IMR-90 (cell line): ENCODE data around the gene ACOT4. TPM values are rescaled to one million over a fixed set of nuclear protein-coding genes. Genes with fewer than 3 reads are reported as not detected.
A peak's percentile ranks its signal among the peaks of the same experiment; 100 is the strongest.

Experiments used
- ATAC-seq: fragments of 200-7000 bp; cut with Tn5 transposase; 2 replicates; pipeline ENCODE4 v1.9.1; 2020; ENCODE audit warnings: low read depth, mild to moderate bottlenecking, moderate library complexity
- BruUV-seq: library from RNA; stranded (reverse); fragments of 400-500 nt; replicated peaks from 2 replicates; lab custom pipeline; 2021; lab: Mats Ljungman, UMichigan
- CTCF ChIA-PET: fragments of 300-600 bp; formaldehyde crosslinking; extraction: SDS; loops from one replicate; lab custom pipeline; 2021; ENCODE audit warnings: antibody characterized with exemption; lab: Yijun Ruan, JAX
- POLR2A ChIA-PET: fragments of 300-600 bp; sonication (Branson Sonifier 250); formaldehyde crosslinking; loops from one replicate; lab custom pipeline; 2022; ENCODE audit warnings: antibody characterized with exemption; ENCODE audit not compliant: unreplicated experiment; lab: Charles Lee
- DNase-seq: peaks from one replicate; pipeline ENCODE4 v3.0.0; 2013
- H2AFZ ChIP-seq: replicated peaks from 2 replicates; pipeline ENCODE3; 2013; ENCODE audit warnings: low read length, mild to moderate bottlenecking; ENCODE audit not compliant: poor library complexity
- H2AK5ac ChIP-seq: 2 replicates; pipeline ENCODE4 v1.6.1; 2013; ENCODE audit warnings: low read depth, low read length, inconsistent platforms
- H2AK9ac ChIP-seq: replicated peaks from 2 replicates; pipeline ENCODE3; 2013; ENCODE audit warnings: mild to moderate bottlenecking, low read depth, low read length, moderate library complexity; ENCODE audit not compliant: poor library complexity
- H2BK120ac ChIP-seq: 2 replicates; pipeline ENCODE4 v1.6.1; 2013; ENCODE audit warnings: low read depth, low read length, inconsistent platforms
- H2BK15ac ChIP-seq: 3 replicates; pipeline ENCODE4 v1.6.1; 2013; ENCODE audit warnings: low read depth, low read length, inconsistent platforms
- H2BK20ac ChIP-seq: 2 replicates; pipeline ENCODE4 v1.6.1; 2013; ENCODE audit warnings: low read depth, mild to moderate bottlenecking, inconsistent platforms, low read length, moderate library complexity
- H2BK5ac ChIP-seq: 2 replicates; pipeline ENCODE4 v1.6.1; 2013; ENCODE audit warnings: mild to moderate bottlenecking, low read depth, low read length, inconsistent platforms; ENCODE audit not compliant: poor library complexity, severe bottlenecking
- H3K14ac ChIP-seq: replicated peaks from 2 replicates; pipeline ENCODE4 v1.6.1; 2013; ENCODE audit warnings: low read depth, low read length, inconsistent platforms
- H3K18ac ChIP-seq: 2 replicates; pipeline ENCODE4 v1.6.1; 2013; ENCODE audit warnings: low read depth, low read length, control low read depth
- H3K23ac ChIP-seq: 2 replicates; pipeline ENCODE4 v1.6.1; 2013; ENCODE audit warnings: low read depth, low read length, inconsistent platforms
- H3K27ac ChIP-seq: 2 replicates; pipeline ENCODE4 v1.5.1; 2013; ENCODE audit warnings: mild to moderate bottlenecking, control low read depth, low read length; ENCODE audit not compliant: insufficient read depth
- H3K27me3 ChIP-seq: 2 replicates; pipeline ENCODE4 v1.6.1; 2013; ENCODE audit warnings: low read length; ENCODE audit not compliant: control insufficient read depth, insufficient read depth
- H3K36me3 ChIP-seq: 2 replicates; pipeline ENCODE4 v1.6.1; 2013; ENCODE audit warnings: low read length, mixed read lengths; ENCODE audit not compliant: control insufficient read depth, insufficient read depth
- H3K4ac ChIP-seq: 2 replicates; pipeline ENCODE4 v1.6.1; 2013; ENCODE audit warnings: low read depth, low read length, inconsistent platforms
- H3K4me1 ChIP-seq: 2 replicates; pipeline ENCODE4 v1.6.1; 2013; ENCODE audit warnings: low read length, mixed read lengths; ENCODE audit not compliant: control insufficient read depth, insufficient read depth
- H3K4me2 ChIP-seq: 2 replicates; pipeline ENCODE4 v1.6.1; 2013; ENCODE audit warnings: low read depth, mild to moderate bottlenecking, control low read depth, low read length, moderate library complexity
- H3K4me3 ChIP-seq: 2 replicates; pipeline ENCODE4 v1.5.1; 2013; ENCODE audit warnings: low read depth, mild to moderate bottlenecking, control low read depth, low read length, moderate library complexity; ENCODE audit not compliant: insufficient read depth
- H3K56ac ChIP-seq: 2 replicates; pipeline ENCODE4 v1.6.1; 2013; ENCODE audit warnings: low read length, inconsistent platforms; ENCODE audit not compliant: insufficient read depth; ENCODE audit errors: extremely low read depth
- H3K79me1 ChIP-seq, 2 experiments: 2 replicates each; pipeline ENCODE4 v1.6.1; 2013; ENCODE audit warnings: low read length in 2 of 2, inconsistent platforms in 1 of 2, low read depth in 1 of 2
- H3K9ac ChIP-seq: 2 replicates; pipeline ENCODE4 v1.6.1; 2013; ENCODE audit warnings: low read depth, low read length, control low read depth
- H3K9me1 ChIP-seq: 2 replicates; pipeline ENCODE4 v1.6.1; 2013; ENCODE audit warnings: low read length, inconsistent platforms; ENCODE audit not compliant: insufficient read depth
- H3K9me3 ChIP-seq: 2 replicates; pipeline ENCODE4 v1.6.1; 2013; ENCODE audit warnings: low read length; ENCODE audit not compliant: control insufficient read depth, insufficient read depth
- H4K20me1 ChIP-seq: 2 replicates; pipeline ENCODE4 v1.6.1; 2013; ENCODE audit warnings: low read length, inconsistent platforms; ENCODE audit not compliant: insufficient read depth
- H4K5ac ChIP-seq: 2 replicates; pipeline ENCODE4 v1.6.1; 2013; ENCODE audit warnings: mild to moderate bottlenecking, low read depth, low read length, control low read depth
- H4K8ac ChIP-seq, 2 experiments: 2 replicates each; pipeline ENCODE4 v1.6.1; 2013; ENCODE audit warnings: low read depth in 2 of 2, low read length in 2 of 2, control low read depth in 1 of 2, inconsistent platforms in 1 of 2
- H4K91ac ChIP-seq: 2 replicates; pipeline ENCODE4 v1.6.1; 2013; ENCODE audit warnings: low read depth, low read length, inconsistent platforms; ENCODE audit not compliant: insufficient read depth
- BHLHE40 ChIP-seq: fragments of 150-350 bp; IDR thresholded peaks from 2 replicates; pipeline ENCODE4 v1.6.1; 2016; ENCODE audit warnings: mild to moderate bottlenecking, low read depth, low read length
- FOS ChIP-seq: fragments of 150-350 bp; IDR thresholded peaks from 2 replicates; pipeline ENCODE4 v1.6.1; 2016; ENCODE audit warnings: low read depth, low read length
- MAFK ChIP-seq: IDR thresholded peaks from 2 replicates; pipeline ENCODE4 v1.6.1; 2012; ENCODE audit warnings: low read depth, low read length, improper control_type of control experiment
- MAZ ChIP-seq: IDR thresholded peaks from 2 replicates; pipeline ENCODE4 v1.6.1; 2012; ENCODE audit warnings: low read depth, mild to moderate bottlenecking, low read length, improper control_type of control experiment, moderate library complexity, borderline replicate concordance
- MXI1 ChIP-seq: IDR thresholded peaks from 2 replicates; pipeline ENCODE4 v1.6.1; 2012; ENCODE audit warnings: low read depth, mild to moderate bottlenecking, low read length, moderate library complexity, borderline replicate concordance
- RAD21 ChIP-seq: IDR thresholded peaks from 2 replicates; pipeline ENCODE4 v1.6.1; 2012; ENCODE audit warnings: low read length, improper control_type of control experiment
- WGBS, 2 experiments: methylation state at CpG; one replicate each; pipeline versions ENCODE4 v1.1.5 to v1.1.7; 2013; ENCODE audit warnings: missing lambda C conversion rate in 2 of 2; ENCODE audit not compliant: insufficient read length in 1 of 2; ENCODE audit errors: extremely low coverage in 2 of 2; 5-methylcytosine and 5-hydroxymethylcytosine counted together
- dilution Hi-C: fragments of 300-500 bp; cut with HindIII; formaldehyde crosslinking; loops from one replicate; pipeline ENCODE4 v1.14.3; 2018; ENCODE audit warnings: low sequenced_read_pairs; ENCODE audit not compliant: unreplicated experiment
- in situ Hi-C: fragments of 300-500 bp; cut with MboI; formaldehyde crosslinking; loops from 3 replicates; pipeline ENCODE4 v1.14.3; 2019; ENCODE audit warnings: low sequenced_read_pairs, inconsistent platforms, mixed read lengths
- intact Hi-C: fragments of 100-400 bp; cut with micrococcal nuclease; formaldehyde crosslinking; loops from 2 replicates; pipeline ENCODE4 v1.10.0; 2022
- polyA plus RNA-seq, 3 experiments: library from polyadenylated mRNA; depleted of rRNA; stranded (reverse); fragments of >200 nt; gene quantifications; 2 replicates each; pipeline ENCODE4 v1.2.3, GENCODE V29; 2012; ENCODE audit warnings: low replicate concordance in 1 of 3
- total RNA-seq: library from RNA; depleted of rRNA; stranded (reverse); fragments of >200 nt; gene quantifications from 2 replicates; pipeline ENCODE4 v1.2.3, GENCODE V29; 2012
- TF ChIP-seq, protein P1 (sequence below): conservative IDR thresholded peaks from 2 replicates; pipeline ENCODE4 v1.5.1; 2012; ENCODE audit warnings: mild to moderate bottlenecking, low read depth, low read length, improper control_type of control experiment
- TF ChIP-seq, protein P2 (sequence below): fragments of 150-350 bp; IDR thresholded peaks from 2 replicates; pipeline ENCODE4 v1.6.1; 2017; ENCODE audit warnings: mild to moderate bottlenecking, antibody characterized with exemption, low read length, low read depth

Gene ACOT4
- total and polyA plus RNA-seq, 2 of the 4 experiments (the other 2 are of a cell fraction): 0.22 to 0.54 TPM

DNA sequence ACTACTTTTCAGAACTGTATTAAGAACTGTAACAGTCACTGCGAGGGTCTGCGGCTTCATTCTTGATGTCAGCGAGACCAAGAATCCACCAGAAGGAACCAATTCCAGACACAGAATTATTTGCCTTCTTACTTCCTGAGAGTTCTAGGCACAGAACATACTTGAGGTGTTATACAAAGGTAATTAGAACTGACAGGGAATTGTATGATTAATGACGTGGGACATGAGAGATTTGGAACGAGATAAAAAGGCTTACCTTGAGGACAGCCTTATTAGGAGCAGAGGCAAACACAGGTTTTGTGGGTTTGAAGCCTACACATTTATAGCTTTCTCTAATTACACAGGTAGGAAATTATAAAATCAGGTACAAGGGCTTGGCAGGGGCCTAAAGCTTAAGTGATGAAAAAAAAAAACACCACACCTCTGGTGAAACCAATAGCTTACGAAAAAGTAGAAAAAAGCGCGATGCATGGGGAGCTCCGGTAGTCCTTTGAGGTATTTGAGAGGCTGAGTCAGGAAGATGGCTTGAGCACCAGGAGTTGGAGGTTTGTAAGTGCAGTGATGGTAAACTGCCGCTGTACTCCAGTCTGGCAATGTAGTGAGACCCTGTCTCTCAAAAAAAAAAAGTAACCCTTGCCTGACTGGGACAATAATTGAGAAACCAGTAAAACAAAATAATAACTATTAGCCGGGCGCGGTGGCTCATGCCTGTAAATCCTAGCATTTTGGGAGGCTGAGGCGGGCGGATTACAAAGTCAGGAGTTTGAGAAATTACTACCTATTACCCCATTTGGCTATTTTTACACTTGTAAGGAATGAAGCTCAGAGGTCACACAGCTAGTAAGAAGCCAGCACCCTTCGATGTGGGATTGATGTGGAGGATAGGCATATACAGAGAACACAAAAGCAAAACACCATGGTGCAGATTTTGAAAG is 23.5 kb upstream of the ACOT4 start:
- Histone ChIP-seq H3K23ac (peak overlapping the region; percentile 20; the same call in 1 of the 2 replicates), H4K20me1 (peaks cover 4% of the 10 kb centered on the region; the same call in 1 of the 2 replicates), H4K5ac (peak overlapping the region; percentile 95), H3K36me3 (no peaks in the 10 kb centered on the region; the same call in 1 of the 2 replicates), H4K8ac (peak overlapping the region; percentile 87 to 99), H3K56ac (peak overlapping the region; percentile 88), H3K27me3 (no peaks in the 10 kb centered on the region), H3K4me3 (peak overlapping the region; percentile 70), H2AFZ (no peak overlapping the region), H3K4me1 (peaks cover 9% of the 10 kb centered on the region; the same call in 1 of the 2 replicates), H4K91ac (peak overlapping the region; percentile 99), H2BK5ac (peak overlapping the region; percentile 81), H2AK5ac (peak overlapping the region; percentile 47), H2BK20ac (0 out of 2 replicates have a peak overlapping the region, but pooled peaks have one; percentile 12), H3K79me1 (peaks cover 15 to 29% of the 10 kb centered on the region in 2 experiments), H3K9ac (peak overlapping the region; percentile 93), H3K4ac (peak overlapping the region; percentile 99), H2AK9ac (peak overlapping the region; percentile 55), H2BK15ac (peak overlapping the region; percentile 39; the same call in 1 of the 3 replicates), H3K4me2 (peak overlapping the region; percentile 86), H3K18ac (peak overlapping the region; percentile 21), H2BK120ac (peak overlapping the region; percentile 95; the same call in 1 of the 2 replicates), H3K9me3 (no peaks in the 10 kb centered on the region), H3K14ac (peak overlapping the region; percentile 19), H3K27ac (peak overlapping the region; percentile 92), H3K9me1 (no peaks in the 10 kb centered on the region; the same call in 1 of the 2 replicates)
- in situ Hi-C loops: no loop called here
- dilution Hi-C loops: no loop called here
- POLR2A ChIA-PET: interaction anchor here (0.5 to 0.7 kb wide), 6 partner anchors 34 to 304 kb away, joined by 3 to 4 read pairs (median 4); no protein-coding TSS in a partner anchor
- BruUV-seq: no TSS peak
- no CpG with 5 or more reads among the region's 16 CpGs for whole genome bisulfite sequencing, 2 experiments
- peak; percentile 41 for DNase-seq
- intact Hi-C loops: loop anchor here (5.0 kb wide), 1 partner anchor 46 kb away; no protein-coding TSS in a partner anchor
- ATAC-seq: no peak; the same call in 1 of the 2 replicates
- TF ChIP-seq, protein P1, sequence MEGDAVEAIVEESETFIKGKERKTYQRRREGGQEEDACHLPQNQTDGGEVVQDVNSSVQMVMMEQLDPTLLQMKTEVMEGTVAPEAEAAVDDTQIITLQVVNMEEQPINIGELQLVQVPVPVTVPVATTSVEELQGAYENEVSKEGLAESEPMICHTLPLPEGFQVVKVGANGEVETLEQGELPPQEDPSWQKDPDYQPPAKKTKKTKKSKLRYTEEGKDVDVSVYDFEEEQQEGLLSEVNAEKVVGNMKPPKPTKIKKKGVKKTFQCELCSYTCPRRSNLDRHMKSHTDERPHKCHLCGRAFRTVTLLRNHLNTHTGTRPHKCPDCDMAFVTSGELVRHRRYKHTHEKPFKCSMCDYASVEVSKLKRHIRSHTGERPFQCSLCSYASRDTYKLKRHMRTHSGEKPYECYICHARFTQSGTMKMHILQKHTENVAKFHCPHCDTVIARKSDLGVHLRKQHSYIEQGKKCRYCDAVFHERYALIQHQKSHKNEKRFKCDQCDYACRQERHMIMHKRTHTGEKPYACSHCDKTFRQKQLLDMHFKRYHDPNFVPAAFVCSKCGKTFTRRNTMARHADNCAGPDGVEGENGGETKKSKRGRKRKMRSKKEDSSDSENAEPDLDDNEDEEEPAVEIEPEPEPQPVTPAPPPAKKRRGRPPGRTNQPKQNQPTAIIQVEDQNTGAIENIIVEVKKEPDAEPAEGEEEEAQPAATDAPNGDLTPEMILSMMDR: no peak
- no peak for TF ChIP-seq FOS
- TF ChIP-seq, protein P2, sequence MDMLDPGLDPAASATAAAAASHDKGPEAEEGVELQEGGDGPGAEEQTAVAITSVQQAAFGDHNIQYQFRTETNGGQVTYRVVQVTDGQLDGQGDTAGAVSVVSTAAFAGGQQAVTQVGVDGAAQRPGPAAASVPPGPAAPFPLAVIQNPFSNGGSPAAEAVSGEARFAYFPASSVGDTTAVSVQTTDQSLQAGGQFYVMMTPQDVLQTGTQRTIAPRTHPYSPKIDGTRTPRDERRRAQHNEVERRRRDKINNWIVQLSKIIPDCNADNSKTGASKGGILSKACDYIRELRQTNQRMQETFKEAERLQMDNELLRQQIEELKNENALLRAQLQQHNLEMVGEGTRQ: no peak
- no peak for TF ChIP-seq MXI1
- TF ChIP-seq RAD21: no peak
- TF ChIP-seq MAZ: no peak
- TF ChIP-seq BHLHE40: no peak
- TF ChIP-seq MAFK: no peak
- CTCF ChIA-PET: interaction anchor here (0.7 to 1.4 kb wide), 2 partner anchors 56 to 60 kb away, joined by 5 to 6 read pairs; no protein-coding TSS in a partner anchor
